Measurements from ENCODE around the gene ARHGAP24. TPM values are rescaled to one million over a fixed set of nuclear protein-coding genes. Genes with fewer than 3 reads are reported as not detected.

Gene ARHGAP24
- total and polyA plus RNA-seq, 2 experiments from 2014 or later, result 0.21 to 0.36 TPM

DNA sequence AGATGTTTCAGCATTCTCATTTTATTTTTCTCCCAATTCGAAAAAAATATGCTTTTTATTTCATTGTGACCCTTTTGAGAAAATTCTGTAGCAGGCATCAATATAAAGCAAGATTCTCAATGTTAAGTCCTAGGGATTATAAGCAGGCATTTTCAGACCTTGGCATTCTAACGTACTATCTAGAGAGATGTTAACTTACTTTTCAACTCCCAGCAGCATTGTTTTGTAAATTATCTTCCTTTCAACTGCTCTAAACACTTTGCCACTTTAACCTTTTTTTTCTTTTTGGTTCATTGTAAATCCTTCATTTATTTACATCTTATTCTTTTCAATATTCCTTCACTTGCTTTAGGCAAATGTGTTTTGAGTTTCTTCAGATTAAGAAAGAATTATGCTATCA lies 333.2 kb downstream of the ARHGAP24 start:
- peaks cover 2% of the 10 kb centered on the region for H3K27me3 Mint-ChIP-seq (ENCODE audit: insufficient read depth, low read depth, poor library complexity)
- H3K27ac Mint-ChIP-seq, result no peak overlapping the region
- peaks cover 27% of the 10 kb centered on the region for H3K4me1 ChIP-seq (ENCODE audit: insufficient read depth)
- DNase-seq (ENCODE audit: low spot score) (peak; percentile 44), ATAC-seq (peak; percentile 51)
- no peaks in the 10 kb centered on the region for H3K79me2 ChIP-seq (replicated peaks; ENCODE audit: insufficient read depth)
- H3K4me2 ChIP-seq, result peak overlapping the region; percentile 50
- no peaks in the 10 kb centered on the region for H4K20me1 ChIP-seq (replicated peaks; ENCODE audit: insufficient read depth)
- H3F3A ChIP-seq (replicated peaks; ENCODE audit: low read depth), result no peaks in the 10 kb centered on the region
- no peak overlapping the region for H3K4me3 Mint-ChIP-seq
- no peaks in the 10 kb centered on the region for H3K36me3 Mint-ChIP-seq (ENCODE audit: low read depth)
- no peaks in the 10 kb centered on the region for H3K27me3 ChIP-seq (ENCODE audit: insufficient read depth)
- H3K4me1 Mint-ChIP-seq, result peaks cover 19% of the 10 kb centered on the region
- no peaks in the 10 kb centered on the region for H3K36me3 ChIP-seq (ENCODE audit: insufficient read depth)
- H3K4me3 ChIP-seq, result no peak overlapping the region
- TF ChIP-seq, protein P1, sequence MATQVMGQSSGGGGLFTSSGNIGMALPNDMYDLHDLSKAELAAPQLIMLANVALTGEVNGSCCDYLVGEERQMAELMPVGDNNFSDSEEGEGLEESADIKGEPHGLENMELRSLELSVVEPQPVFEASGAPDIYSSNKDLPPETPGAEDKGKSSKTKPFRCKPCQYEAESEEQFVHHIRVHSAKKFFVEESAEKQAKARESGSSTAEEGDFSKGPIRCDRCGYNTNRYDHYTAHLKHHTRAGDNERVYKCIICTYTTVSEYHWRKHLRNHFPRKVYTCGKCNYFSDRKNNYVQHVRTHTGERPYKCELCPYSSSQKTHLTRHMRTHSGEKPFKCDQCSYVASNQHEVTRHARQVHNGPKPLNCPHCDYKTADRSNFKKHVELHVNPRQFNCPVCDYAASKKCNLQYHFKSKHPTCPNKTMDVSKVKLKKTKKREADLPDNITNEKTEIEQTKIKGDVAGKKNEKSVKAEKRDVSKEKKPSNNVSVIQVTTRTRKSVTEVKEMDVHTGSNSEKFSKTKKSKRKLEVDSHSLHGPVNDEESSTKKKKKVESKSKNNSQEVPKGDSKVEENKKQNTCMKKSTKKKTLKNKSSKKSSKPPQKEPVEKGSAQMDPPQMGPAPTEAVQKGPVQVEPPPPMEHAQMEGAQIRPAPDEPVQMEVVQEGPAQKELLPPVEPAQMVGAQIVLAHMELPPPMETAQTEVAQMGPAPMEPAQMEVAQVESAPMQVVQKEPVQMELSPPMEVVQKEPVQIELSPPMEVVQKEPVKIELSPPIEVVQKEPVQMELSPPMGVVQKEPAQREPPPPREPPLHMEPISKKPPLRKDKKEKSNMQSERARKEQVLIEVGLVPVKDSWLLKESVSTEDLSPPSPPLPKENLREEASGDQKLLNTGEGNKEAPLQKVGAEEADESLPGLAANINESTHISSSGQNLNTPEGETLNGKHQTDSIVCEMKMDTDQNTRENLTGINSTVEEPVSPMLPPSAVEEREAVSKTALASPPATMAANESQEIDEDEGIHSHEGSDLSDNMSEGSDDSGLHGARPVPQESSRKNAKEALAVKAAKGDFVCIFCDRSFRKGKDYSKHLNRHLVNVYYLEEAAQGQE (IDR thresholded peaks at IDR 0.05; ENCODE audit: unreplicated experiment), result no peak
- no peak for TF ChIP-seq POLR2AphosphoS5 (IDR thresholded peaks at IDR 0.05; ENCODE audit: low read depth)
- TF ChIP-seq, protein P2, sequence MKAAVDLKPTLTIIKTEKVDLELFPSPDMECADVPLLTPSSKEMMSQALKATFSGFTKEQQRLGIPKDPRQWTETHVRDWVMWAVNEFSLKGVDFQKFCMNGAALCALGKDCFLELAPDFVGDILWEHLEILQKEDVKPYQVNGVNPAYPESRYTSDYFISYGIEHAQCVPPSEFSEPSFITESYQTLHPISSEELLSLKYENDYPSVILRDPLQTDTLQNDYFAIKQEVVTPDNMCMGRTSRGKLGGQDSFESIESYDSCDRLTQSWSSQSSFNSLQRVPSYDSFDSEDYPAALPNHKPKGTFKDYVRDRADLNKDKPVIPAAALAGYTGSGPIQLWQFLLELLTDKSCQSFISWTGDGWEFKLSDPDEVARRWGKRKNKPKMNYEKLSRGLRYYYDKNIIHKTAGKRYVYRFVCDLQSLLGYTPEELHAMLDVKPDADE (IDR thresholded peaks at IDR 0.05), result no peak
- no peak for TF ChIP-seq ZNF331 (CRISPR knock-in tag; IDR thresholded peaks at IDR 0.05; ENCODE audit: low read depth)
- TF ChIP-seq EZH2phosphoT487 (IDR thresholded peaks at IDR 0.05; ENCODE audit: unreplicated experiment), result no peak
- no peak for TF ChIP-seq EZH2 (IDR thresholded peaks at IDR 0.05; ENCODE audit: low read depth, unreplicated experiment)
- TF ChIP-seq JUNB (IDR thresholded peaks at IDR 0.05; ENCODE audit: unreplicated experiment), result no peak
- no peak overlapping the region for H3K27ac ChIP-seq (ENCODE audit: low read depth)
- H3K9me2 ChIP-seq (ENCODE audit: insufficient read depth), result no peaks in the 10 kb centered on the region
- H2AFZ ChIP-seq, result no peak overlapping the region
- H3K9me3 Mint-ChIP-seq, result no peaks in the 10 kb centered on the region

DNA sequence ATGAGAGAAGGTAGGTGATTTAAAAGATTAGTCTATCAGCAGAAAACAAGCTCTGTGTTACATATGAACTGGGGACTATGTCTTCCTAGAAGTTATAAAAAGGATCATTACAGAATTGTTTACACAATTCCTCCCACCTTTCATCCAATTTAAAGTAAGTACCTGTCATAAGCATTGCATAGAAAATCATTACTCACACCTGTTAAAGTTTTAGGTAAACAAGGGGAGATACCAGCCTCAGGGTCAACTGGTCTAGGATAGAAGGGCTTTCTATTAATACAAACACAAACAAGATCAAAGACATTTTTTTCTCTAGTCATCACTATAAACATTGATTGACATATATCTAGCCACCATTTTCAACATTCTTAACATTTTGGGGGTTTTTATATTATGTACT lies 333.9 kb downstream of the ARHGAP24 start:
- H3F3A ChIP-seq (replicated peaks; ENCODE audit: low read depth), result no peaks in the 10 kb centered on the region
- Mint-ChIP-seq H3K27me3 (ENCODE audit: insufficient read depth, low read depth, poor library complexity) (peaks cover 2% of the 10 kb centered on the region), H3K4me3 (no peak overlapping the region), H3K36me3 (ENCODE audit: low read depth) (no peaks in the 10 kb centered on the region), H3K27ac (no peak overlapping the region), H3K9me3 (no peaks in the 10 kb centered on the region), H3K4me1 (peaks cover 19% of the 10 kb centered on the region)
- TF ChIP-seq EZH2phosphoT487 (IDR thresholded peaks at IDR 0.05; ENCODE audit: unreplicated experiment), result no peak
- TF ChIP-seq, protein P3, sequence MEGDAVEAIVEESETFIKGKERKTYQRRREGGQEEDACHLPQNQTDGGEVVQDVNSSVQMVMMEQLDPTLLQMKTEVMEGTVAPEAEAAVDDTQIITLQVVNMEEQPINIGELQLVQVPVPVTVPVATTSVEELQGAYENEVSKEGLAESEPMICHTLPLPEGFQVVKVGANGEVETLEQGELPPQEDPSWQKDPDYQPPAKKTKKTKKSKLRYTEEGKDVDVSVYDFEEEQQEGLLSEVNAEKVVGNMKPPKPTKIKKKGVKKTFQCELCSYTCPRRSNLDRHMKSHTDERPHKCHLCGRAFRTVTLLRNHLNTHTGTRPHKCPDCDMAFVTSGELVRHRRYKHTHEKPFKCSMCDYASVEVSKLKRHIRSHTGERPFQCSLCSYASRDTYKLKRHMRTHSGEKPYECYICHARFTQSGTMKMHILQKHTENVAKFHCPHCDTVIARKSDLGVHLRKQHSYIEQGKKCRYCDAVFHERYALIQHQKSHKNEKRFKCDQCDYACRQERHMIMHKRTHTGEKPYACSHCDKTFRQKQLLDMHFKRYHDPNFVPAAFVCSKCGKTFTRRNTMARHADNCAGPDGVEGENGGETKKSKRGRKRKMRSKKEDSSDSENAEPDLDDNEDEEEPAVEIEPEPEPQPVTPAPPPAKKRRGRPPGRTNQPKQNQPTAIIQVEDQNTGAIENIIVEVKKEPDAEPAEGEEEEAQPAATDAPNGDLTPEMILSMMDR (conservative IDR thresholded peaks at IDR 0.05; ENCODE audit: low read depth in 2 of 2), result no peak
- no peak for TF ChIP-seq EZH2 (IDR thresholded peaks at IDR 0.05; ENCODE audit: low read depth, unreplicated experiment)
- TF ChIP-seq, protein P1 (IDR thresholded peaks at IDR 0.05; ENCODE audit: unreplicated experiment), result no peak
- no peak for TF ChIP-seq CREB1 (CRISPR knock-in tag; IDR thresholded peaks at IDR 0.05; ENCODE audit: low read depth)
- no peak for TF ChIP-seq POLR2AphosphoS5 (IDR thresholded peaks at IDR 0.05; ENCODE audit: low read depth)
- TF ChIP-seq NANOG (IDR thresholded peaks at IDR 0.05; ENCODE audit: borderline replicate concordance), result no peak
- TF ChIP-seq ZNF331 (CRISPR knock-in tag; IDR thresholded peaks at IDR 0.05; ENCODE audit: low read depth), result no peak
- TF ChIP-seq ZNF114 (CRISPR knock-in tag; IDR thresholded peaks at IDR 0.05), result no peak
- no peak for TF ChIP-seq JUNB (IDR thresholded peaks at IDR 0.05; ENCODE audit: unreplicated experiment)
- TF ChIP-seq, protein P2 (IDR thresholded peaks at IDR 0.05), result no peak
- no peaks in the 10 kb centered on the region for H3K36me3 ChIP-seq (ENCODE audit: insufficient read depth)
- ATAC-seq (no peak), DNase-seq (ENCODE audit: low spot score) (no peak)
- H3K79me2 ChIP-seq (replicated peaks; ENCODE audit: insufficient read depth), result no peaks in the 10 kb centered on the region
- no peak overlapping the region for H3K27ac ChIP-seq (ENCODE audit: low read depth)
- H3K9me2 ChIP-seq (ENCODE audit: insufficient read depth), result no peaks in the 10 kb centered on the region
- peak overlapping the region; percentile 50; the same call in 1 of the 2 replicates for H3K4me2 ChIP-seq
- no peaks in the 10 kb centered on the region for H4K20me1 ChIP-seq (replicated peaks; ENCODE audit: insufficient read depth)
- H3K4me1 ChIP-seq (ENCODE audit: insufficient read depth), result peaks cover 27% of the 10 kb centered on the region
- H3K27me3 ChIP-seq (ENCODE audit: insufficient read depth), result no peaks in the 10 kb centered on the region
- no peak overlapping the region for H2AFZ ChIP-seq
- no peak overlapping the region for H3K4me3 ChIP-seq
